NCI-H82 treated with DMSO at 0.1 percent for 48 hours (cell line): ENCODE results near the gene IL22RA1.
A peak's percentile ranks its signal among the peaks of the same experiment; 100 is the strongest.

Experiments
- DNase-seq: peaks from one replicate; lab custom pipeline; 2025; ENCODE audit not compliant: unreplicated experiment; lab: John Stamatoyannopoulos, UW

IL22RA1 gene

DNA sequence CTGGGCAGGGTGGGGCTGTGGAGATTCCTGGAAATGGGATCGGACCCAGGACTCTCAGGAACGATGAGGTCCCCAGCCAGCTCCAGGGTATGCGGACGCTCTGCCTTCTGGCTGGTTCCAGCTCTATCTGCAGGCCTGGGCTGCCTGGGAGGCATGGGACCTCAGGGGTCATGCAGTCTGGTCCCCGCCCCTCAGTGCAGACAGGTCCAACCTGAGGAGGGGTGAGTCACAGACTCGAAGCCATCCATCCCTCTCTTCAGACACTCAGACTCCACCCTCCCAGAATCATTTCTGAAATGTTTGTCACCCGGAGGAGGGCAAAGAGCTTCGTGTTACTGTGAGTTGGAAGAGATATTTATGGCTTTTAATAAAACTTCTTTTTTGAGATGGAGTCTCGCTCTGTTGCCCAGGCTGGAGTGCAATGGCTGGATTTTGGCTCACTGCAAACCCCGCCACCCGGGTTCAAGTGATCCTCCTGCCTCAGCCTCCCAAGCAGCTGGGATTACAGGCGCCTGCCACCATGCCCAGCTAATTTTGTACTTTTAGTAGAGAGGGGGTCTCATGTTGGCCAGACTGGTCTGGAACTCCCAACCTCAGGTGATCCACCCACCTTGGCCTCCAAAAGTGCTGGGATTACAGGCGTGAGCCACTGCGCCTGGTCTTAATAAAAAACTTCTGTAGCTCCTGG, 25.1 kb downstream of the IL22RA1 start:
- DNase-seq: no peak

DNA sequence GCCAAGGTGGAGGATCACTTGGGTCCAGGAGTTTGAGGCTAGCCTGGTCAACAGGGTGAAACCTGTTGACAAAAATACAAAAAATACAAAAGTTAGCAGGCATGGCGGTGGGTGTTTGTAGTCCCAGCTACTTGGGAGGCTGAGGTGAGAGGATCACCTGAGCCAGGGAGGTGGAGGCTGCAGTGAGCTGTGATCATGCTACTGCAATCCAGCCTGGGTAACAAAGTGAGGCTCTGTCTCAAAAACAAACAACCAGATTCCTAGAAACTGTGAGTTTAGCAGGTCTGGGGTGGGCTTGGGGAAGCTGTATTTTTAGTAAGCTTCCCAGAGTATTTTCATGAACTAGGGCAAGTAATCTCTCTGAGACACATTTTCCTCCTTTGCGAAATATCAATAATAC, 25.8 kb downstream of the IL22RA1 start:
- no peak for DNase-seq

GRCh38 chr1:24114753-24115152, 28.2 kb downstream of the IL22RA1 start:
- no peak for DNase-seq

GRCh38 chr1:24113641-24114033, 29.3 kb downstream of the IL22RA1 start:
- DNase-seq: no peak

DNA sequence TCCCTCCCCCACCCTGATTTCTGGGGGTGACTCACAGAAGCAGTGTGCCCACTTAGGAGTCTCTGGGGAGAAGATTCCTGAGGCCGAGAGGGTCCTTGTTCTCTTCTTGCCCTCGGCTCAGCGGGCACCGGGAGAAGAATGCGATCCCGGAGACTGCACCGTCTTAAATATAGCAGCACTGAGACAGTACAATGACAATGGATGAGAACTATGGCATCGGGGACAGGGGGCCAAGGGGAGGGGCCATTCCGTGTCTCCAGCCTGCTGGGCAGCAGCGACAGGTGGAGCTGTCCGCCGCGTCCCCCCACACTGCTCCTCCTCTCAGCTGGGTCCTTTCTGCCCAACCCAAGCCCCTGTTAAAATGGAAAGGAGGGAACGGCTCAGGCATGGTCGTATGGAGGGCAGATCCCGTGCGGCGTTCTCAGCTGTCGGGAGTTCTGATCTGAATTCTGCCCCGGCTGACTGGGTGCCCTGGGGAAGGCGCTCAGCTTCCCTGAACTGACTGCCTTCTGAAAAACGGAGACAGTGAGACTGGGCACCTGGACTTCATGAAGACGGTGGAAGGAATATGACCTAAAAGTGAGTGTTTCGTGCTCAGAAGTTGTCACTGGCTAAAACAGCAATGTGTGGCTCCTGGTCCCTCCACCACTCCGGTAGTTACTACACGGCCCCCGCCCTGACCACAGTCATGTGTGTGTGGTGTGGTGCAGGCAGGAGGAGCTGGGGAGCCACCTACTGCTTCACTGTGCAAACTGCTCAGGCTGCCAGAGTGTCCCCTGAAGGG, 30.8 kb downstream of the IL22RA1 start, which contains the start of gene MYOM3:
Gene MYOM3 (minus strand): TSS at position 140 of the 784 bp plus-strand sequence. CDS start 3,499 bp downstream, outside the sequence.
- peak; percentile 12 for DNase-seq

DNA sequence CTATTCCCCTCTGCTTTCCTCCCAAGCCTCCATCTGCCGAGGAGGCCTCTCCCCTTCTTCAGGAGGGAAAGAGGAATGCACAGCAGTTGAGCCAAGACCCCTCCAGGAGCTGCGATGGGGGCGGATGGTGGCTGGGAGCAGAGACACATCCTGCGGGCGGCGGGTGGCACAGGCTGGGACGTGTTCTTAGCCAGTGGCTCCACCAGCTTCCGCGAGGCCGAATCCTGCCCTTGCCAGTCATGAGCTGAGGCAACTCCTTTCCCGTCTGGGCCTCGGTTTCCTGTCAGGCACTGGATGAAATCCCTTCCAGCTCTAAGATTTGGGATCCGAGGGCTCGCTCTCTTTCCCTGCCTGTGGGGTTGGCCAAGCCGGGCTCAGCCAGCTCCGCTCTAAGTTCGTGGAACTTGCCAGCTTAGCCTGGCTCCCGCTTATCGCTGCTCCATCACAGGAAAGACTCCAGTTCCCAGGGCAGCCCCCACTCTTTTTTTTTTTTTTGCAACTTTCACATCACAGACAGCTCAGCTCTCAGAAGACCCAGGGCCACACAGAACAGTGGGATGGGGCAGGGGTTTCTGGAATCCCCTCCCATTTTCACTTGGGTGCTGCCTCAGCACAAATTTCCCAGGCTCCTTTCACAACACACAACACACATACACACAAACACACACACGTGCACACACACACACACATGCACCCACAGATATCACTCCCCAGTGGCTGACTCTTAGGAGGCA, 31.5 kb downstream of the IL22RA1 start:
- DNase-seq: no peak

DNA sequence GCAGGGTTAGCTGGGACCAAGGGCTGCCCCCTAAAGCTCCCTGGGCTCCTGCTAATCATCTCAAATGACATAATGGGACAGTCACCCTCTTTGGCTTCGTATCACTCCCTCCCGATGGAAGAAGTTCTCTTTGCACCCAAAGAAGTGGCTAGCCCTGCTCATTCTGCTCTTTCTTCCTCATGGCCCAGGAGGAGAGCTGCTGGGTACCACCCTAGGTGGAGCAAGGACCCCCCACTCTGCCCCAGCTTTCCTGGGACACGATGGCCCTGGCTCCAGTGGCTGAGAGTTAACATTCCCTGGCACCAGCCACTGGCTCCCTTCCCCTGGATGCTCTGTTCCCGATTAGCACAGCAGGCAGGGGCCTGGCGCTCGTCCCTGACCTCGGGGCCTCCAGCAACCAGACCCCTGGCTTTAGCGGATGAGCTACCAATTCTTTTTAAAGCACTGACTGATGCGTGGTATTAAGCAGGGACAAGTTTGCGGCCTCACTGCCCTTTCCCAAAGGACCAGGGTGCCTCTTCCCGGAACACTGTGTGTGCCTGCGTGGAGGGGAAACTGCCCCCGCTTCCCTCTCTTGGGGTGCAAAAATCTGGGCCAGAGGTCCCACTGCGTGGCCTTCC, 32.2 kb downstream of the IL22RA1 start:
- DNase-seq: no peak

DNA sequence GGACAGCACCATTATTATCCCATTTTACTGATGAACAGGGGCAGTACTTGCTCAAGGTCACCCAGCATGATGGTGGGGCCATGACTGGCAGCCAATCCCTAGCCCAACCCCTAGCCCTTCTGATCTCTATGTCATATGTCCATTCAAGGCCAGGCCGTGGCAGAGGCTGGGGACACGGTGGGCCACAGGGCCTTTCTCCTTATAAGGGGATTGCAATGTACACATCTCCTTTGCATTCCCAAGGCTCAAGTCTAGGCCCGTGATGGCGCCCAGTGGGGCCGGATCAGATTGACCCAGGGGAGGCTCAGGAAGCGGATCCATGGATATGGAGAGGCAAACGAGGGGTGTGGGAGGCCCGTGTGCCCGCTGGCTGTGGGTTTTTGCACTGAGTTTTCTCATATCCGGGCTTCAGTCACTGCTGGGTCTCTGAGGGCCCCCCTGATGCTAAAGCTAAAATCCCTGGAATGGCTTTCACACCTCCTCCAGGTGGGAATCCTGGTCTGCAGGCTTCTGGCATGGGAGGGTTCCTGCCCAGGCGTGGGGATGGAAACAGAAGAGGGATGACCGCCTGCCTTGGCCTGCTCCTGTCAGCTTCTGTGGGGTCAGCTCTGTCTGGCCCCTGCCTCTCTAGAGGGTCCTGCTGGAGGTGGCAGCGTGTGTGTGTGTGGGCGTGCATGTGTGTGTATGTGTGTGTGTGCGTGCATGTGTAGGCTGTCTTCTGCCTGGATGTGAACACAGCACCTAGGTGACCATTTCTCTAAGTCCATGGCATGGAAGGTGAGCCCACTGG, 33.1 kb downstream of the IL22RA1 start:
- no peak for DNase-seq

- DNase-seq: no peak
Measured at GRCh38 chr1:24109166-24109483, 33.8 kb downstream of the IL22RA1 start.

DNA sequence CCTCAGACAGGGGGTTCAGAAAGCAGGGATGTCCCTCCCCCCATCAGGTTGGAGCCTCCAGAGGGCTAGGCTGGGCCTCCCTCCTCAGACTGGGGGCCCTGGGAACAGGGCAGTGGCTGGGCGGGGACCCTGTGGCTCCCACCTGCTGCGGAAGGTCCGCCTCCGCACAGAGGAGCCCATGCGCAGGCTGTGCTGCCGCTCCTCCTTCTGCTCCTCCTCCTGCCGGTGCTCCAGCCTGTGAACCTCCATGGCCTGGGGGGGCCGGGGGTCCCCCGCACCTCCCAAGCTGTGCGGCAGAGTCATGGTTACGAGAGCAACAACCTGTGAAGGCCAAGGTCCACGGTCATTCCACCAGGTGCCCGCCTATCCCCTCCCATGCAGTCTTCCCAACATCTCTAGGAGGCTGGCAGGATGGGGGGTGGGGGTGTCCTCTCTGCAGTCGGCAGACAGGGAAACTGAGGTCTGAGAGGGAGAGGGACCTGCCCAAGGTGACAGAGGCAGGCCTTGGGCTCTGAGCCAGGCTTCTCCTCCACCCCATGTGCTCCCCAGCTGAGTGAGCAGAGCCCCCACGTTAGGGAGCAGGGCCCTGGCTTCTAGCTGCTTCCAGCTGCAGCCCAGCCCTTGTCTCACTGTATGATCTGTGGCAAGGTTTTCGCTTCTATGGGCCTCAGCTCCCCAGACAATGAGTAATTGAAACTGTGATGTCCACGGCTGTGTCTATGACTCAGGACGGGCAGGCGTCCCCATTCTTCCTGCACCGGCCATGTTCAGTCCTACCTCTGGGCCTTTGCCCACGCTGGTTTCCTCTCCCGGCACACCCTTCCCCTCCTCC, 34.4 kb downstream of the IL22RA1 start:
- no peak for DNase-seq

- DNase-seq: no peak
Measured at GRCh38 chr1:24107462-24108138, 35.3 kb downstream of the IL22RA1 start.

- no peak for DNase-seq
Measured at GRCh38 chr1:24105368-24106160, 37.4 kb downstream of the IL22RA1 start.

- DNase-seq: no peak
Measured at GRCh38 chr1:24104854-24105253, 38.1 kb downstream of the IL22RA1 start.

DNA sequence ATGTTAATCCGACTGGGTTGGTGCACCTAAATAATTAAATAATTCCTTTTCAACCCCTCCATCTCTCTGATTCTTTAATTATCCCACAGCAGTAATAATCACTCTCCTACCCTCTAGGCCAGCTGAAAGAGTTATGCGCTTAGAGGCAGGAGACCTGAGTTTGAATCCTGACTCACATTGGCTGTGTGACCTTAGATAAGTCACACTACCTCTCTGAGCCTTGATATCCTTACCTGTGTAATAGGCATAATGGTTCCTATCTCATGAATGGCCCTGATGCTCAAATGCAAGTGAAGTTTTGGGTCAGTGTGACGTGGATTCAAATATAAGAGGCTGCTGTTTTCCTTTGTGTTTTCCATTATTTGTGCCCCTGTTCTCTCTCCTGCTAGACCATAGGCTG, 39.1 kb downstream of the IL22RA1 start:
- DNase-seq: no peak

DNA sequence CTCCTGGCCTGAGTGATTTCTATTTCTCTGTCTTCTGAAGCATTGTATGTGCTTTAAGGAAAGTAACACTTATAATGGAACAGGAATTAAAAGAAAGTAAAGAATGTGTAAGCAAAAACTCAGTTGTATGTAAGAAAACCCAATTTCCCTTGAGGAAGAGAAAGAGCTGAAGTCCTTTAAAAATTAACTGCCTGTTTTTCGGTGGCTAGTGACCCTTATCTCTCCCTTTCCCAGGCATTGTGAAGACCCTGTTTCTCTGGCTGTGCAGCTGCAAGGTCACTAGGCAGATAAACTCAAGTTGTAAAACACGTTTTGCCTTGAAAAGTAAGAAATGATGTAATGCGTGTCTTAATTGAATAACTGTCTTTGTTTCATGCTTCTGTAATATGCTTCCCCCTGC, 39.5 kb downstream of the IL22RA1 start:
- DNase-seq: no peak

DNA sequence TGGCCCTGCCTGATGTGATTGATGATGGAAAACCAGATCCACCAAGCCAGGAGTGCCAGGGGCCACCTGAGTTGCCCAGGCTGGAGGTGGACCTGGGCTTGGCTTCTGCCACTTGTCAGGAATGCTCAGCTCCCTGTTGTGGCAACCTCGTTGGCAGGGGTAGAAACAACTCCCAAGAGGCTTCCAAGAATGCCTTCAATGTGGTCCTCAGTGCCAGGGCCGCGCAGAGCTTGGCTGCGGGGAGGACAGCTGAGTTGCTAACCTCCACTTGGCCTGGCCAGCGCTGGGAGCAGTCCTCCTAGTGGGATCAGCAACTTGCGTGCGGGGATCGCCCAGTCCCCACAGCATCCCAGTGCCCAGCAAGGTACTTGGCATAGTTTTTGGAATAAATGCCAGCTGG, 40.0 kb downstream of the IL22RA1 start:
- DNase-seq: no peak

GRCh38 chr1:24101796-24102586, 40.9 kb downstream of the IL22RA1 start:
- DNase-seq: no peak
